ENCODE data around the gene CDC26.
"Not testable (repeated sequence)": the region's sequence is repeated elsewhere in the genome, so short reads cannot be mapped to it uniquely, and the experiment has no call there.

The CDC26 gene

DNA sequence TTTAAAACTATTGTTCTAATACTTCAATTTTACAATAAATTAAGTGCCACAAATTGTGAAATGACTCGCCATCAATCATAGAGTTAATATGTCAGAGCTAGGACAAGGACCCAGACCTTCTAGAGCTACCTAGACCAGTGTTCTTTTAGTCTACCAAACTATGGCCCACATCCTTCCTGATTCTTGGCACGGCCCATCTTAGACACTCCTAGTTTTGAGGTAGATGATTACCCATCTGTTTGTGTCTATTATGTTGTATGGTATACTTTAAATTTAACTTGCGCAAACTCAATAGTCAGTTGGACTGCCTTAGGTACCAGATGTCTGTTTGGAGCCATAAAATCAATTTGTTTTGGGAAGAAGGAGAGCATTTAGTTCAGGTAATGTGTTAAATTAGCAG, 17.5 kb downstream of the CDC26 start:
- no peaks in the 10 kb centered on the region for H3K4me1 ChIP-seq (ENCODE audit: insufficient read depth, low read length)
- H3K36me3 ChIP-seq (ENCODE audit: insufficient read depth, low read length) = peaks cover 52% of the 10 kb centered on the region
- WGBS = 96% methylated on average over 3 of the region's 3 CpGs
- no peaks in the 10 kb centered on the region for H3K9me3 ChIP-seq (ENCODE audit: insufficient read depth, low read depth, low read length)
- no peaks in the 10 kb centered on the region for H3K27me3 ChIP-seq (ENCODE audit: insufficient read depth, low read length)
- H3K4me3 ChIP-seq (ENCODE audit: low read length) = no peak overlapping the region
- no peak overlapping the region for H3K27ac ChIP-seq (ENCODE audit: low read depth, low read length)
- no peak overlapping the region for H3K9ac ChIP-seq (ENCODE audit: low read depth, low read length)

DNA sequence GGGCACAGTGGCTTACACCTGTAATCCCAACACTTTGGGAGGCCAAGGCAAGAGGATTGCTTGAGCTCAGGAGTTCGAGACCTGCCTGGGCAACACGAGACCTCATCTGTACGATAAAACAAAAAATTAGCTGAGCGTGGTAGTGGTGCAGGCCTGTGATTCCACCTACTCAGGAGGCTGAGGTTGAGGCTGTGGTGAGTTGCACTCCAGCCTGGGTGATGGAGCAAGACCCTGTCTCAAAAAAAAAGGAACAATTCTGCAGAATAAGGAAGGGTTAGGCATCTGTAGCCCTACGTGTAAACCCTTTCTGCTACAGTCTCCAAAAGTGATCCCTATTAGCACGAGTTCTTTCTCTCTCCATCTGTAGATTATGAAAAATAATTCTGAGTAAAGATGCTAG, 19.9 kb downstream of the CDC26 start:
- H3K4me1 ChIP-seq (ENCODE audit: insufficient read depth, low read length) = no peaks in the 10 kb centered on the region
- H3K27me3 ChIP-seq (ENCODE audit: insufficient read depth, low read length) = no peaks in the 10 kb centered on the region
- H3K27ac ChIP-seq (ENCODE audit: low read depth, low read length) = no peak overlapping the region
- WGBS = 94% methylated on average over 6 of the region's 6 CpGs
- no peak overlapping the region for H3K4me3 ChIP-seq (ENCODE audit: low read length)
- H3K9me3 ChIP-seq (ENCODE audit: insufficient read depth, low read depth, low read length) = no peaks in the 10 kb centered on the region
- peaks cover 36% of the 10 kb centered on the region for H3K36me3 ChIP-seq (ENCODE audit: insufficient read depth, low read length)
- no peak overlapping the region for H3K9ac ChIP-seq (ENCODE audit: low read depth, low read length)

DNA sequence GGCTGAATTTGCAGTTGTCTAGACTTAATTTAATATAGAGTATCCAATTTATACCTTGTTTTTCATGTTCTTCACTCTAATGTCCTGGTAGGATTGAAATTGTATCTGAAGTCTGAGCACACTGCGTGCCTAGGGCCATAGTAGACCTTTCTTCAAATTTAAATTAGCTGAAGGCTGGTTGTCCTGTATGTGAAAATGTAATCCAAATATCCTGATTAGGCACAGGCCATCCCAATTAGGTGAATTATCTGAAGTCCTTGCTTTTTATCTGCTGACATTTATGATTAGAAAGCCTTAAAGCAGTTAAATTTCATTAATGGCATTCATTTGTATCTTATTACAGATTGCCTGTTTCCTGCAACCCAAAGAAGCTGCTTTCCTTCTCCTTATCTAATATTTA, 20.4 kb downstream of the CDC26 start:
- no peaks in the 10 kb centered on the region for H3K9me3 ChIP-seq (ENCODE audit: insufficient read depth, low read depth, low read length)
- no peak overlapping the region for H3K27ac ChIP-seq (ENCODE audit: low read depth, low read length)
- H3K27me3 ChIP-seq (ENCODE audit: insufficient read depth, low read length) = no peaks in the 10 kb centered on the region
- H3K9ac ChIP-seq (ENCODE audit: low read depth, low read length) = no peak overlapping the region
- WGBS = 85% methylated on average over 1 of the region's 1 CpG
- no peaks in the 10 kb centered on the region for H3K4me1 ChIP-seq (ENCODE audit: insufficient read depth, low read length)
- H3K36me3 ChIP-seq (ENCODE audit: insufficient read depth, low read length) = peaks cover 32% of the 10 kb centered on the region
- H3K4me3 ChIP-seq (ENCODE audit: low read length) = no peak overlapping the region

DNA sequence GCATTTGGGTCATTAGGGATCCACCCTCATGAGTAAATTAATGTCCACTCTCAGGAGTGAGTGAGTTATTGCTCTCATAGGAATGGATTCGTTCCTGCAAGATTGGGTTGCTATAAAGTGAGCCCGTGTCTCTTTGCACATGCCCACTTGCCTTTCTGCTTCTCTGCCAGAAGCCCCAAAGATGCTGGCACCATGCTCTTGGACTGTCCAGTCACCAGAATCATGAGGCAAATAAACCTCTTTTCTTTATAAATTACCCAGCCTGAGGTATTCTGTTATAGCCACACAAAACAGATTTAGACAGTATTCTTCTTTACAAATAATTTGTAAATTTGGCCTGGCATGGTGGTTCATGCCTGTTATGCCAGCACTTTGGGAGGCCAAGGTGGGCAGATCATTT, 24.6 kb downstream of the CDC26 start:
- H3K27ac ChIP-seq (ENCODE audit: low read depth, low read length) = no peak overlapping the region
- no peaks in the 10 kb centered on the region for H3K36me3 ChIP-seq (ENCODE audit: insufficient read depth, low read length)
- no peaks in the 10 kb centered on the region for H3K27me3 ChIP-seq (ENCODE audit: insufficient read depth, low read length)
- 95% methylated on average over 2 of the region's 2 CpGs for WGBS
- H3K4me3 ChIP-seq (ENCODE audit: low read length) = no peak overlapping the region
- H3K9me3 ChIP-seq (ENCODE audit: insufficient read depth, low read depth, low read length) = no peaks in the 10 kb centered on the region
- no peak overlapping the region for H3K9ac ChIP-seq (ENCODE audit: low read depth, low read length)
- no peaks in the 10 kb centered on the region for H3K4me1 ChIP-seq (ENCODE audit: insufficient read depth, low read length)

DNA sequence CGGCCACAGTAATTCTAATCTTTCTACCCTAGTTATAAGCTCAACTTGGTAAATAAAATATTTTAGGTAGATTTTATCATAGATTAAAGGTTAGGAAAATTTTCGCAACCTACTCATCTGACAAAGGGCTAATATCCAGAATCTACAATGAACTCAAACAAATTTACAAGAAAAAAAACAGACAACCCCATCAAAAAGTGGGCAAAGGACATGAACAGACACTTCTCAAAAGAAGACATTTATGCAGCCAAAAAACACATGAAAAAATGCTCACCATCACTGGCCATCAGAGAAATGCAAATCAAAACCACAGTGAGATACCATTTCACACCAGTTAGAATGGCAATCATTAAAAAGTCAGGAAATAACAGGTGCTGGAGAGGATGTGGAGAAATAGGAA, 25.7 kb downstream of the CDC26 start:
- H3K4me3 ChIP-seq (ENCODE audit: low read length); H3K27ac ChIP-seq (ENCODE audit: low read depth, low read length); H3K4me1 ChIP-seq (ENCODE audit: insufficient read depth, low read length); H3K36me3 ChIP-seq (ENCODE audit: insufficient read depth, low read length); H3K9me3 ChIP-seq (ENCODE audit: insufficient read depth, low read depth, low read length); H3K27me3 ChIP-seq (ENCODE audit: insufficient read depth, low read length); H3K9ac ChIP-seq (ENCODE audit: low read depth, low read length): not testable (repeated sequence)
- WGBS = 100% methylated on average over 1 of the region's 2 CpGs

DNA sequence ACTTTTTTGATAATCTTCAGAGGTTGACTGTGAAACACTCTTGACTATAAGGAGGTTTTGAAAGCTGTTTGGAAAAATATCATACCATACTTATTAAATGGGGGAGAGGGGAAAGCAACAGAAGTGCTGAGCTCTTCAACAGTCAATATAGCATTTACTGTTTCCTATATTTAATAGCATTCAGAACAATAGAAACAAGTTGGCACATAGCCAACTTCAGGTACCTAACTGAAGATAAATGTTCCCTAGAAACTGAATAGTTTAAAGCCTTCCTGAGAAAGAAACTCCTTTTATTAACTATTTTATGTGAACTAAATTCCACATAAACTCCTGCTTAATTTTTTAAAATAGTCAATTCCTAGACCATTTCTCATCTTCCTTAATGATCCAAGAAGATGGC, 27.7 kb downstream of the CDC26 start:
- Histone ChIP-seq H3K4me3 (ENCODE audit: low read length) (no peak overlapping the region), H3K27me3 (ENCODE audit: insufficient read depth, low read length) (no peaks in the 10 kb centered on the region), H3K36me3 (ENCODE audit: insufficient read depth, low read length) (no peaks in the 10 kb centered on the region), H3K27ac (ENCODE audit: low read depth, low read length) (no peak overlapping the region), H3K9ac (ENCODE audit: low read depth, low read length) (no peak overlapping the region), H3K4me1 (ENCODE audit: insufficient read depth, low read length) (no peaks in the 10 kb centered on the region), H3K9me3 (ENCODE audit: insufficient read depth, low read depth, low read length) (no peaks in the 10 kb centered on the region)

DNA sequence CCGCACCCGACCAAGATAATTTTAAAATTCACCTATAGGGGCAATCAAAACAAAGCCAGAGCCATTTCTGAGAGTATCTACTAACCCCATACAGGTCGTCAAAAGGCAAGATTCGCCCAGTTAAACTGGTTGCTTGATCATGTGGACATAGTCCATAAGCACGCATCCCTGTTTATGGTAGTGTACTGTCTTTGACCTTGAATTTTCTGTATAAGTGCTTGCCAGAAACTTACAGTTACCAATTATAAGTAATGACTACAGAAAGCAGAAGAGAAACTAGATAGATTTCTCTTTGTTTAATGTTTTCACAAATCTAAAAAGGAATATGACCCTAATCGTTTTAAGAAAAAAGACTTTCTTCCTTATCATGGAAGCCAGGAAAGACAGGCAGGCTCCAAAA, 28.4 kb downstream of the CDC26 start:
- WGBS = 93% methylated on average over 6 of the region's 6 CpGs
- Histone ChIP-seq H3K4me3 (ENCODE audit: low read length) (no peak overlapping the region), H3K9me3 (ENCODE audit: insufficient read depth, low read depth, low read length) (no peaks in the 10 kb centered on the region), H3K27ac (ENCODE audit: low read depth, low read length) (no peak overlapping the region), H3K9ac (ENCODE audit: low read depth, low read length) (no peak overlapping the region), H3K27me3 (ENCODE audit: insufficient read depth, low read length) (no peaks in the 10 kb centered on the region), H3K36me3 (ENCODE audit: insufficient read depth, low read length) (no peaks in the 10 kb centered on the region), H3K4me1 (ENCODE audit: insufficient read depth, low read length) (no peaks in the 10 kb centered on the region)

DNA sequence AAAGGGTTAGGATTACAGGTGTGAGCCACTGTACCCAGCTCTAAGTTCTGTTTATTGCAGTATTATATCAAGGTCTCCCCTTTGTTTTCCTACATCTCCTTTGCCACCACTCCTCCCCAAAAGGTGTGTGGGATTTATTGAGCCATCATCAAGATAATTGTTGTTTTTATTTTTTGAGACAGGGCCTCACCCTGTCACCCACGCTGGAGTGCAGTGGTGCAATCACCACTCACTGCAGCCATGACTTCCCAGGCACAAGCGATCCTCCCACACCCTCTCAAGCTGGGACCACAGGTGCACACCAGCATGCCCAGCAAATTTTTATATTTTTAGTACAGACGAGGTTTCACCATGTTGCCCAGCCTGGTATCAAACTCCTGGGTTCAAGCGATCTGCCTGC, 29.5 kb downstream of the CDC26 start:
- no peak overlapping the region for H3K4me3 ChIP-seq (ENCODE audit: low read length)
- no peaks in the 10 kb centered on the region for H3K36me3 ChIP-seq (ENCODE audit: insufficient read depth, low read length)
- no peak overlapping the region for H3K27ac ChIP-seq (ENCODE audit: low read depth, low read length)
- H3K9me3 ChIP-seq (ENCODE audit: insufficient read depth, low read depth, low read length) = no peaks in the 10 kb centered on the region
- no peak overlapping the region for H3K9ac ChIP-seq (ENCODE audit: low read depth, low read length)
- WGBS = 95% methylated on average over 4 of the region's 4 CpGs
- no peaks in the 10 kb centered on the region for H3K4me1 ChIP-seq (ENCODE audit: insufficient read depth, low read length)
- H3K27me3 ChIP-seq (ENCODE audit: insufficient read depth, low read length) = no peaks in the 10 kb centered on the region

DNA sequence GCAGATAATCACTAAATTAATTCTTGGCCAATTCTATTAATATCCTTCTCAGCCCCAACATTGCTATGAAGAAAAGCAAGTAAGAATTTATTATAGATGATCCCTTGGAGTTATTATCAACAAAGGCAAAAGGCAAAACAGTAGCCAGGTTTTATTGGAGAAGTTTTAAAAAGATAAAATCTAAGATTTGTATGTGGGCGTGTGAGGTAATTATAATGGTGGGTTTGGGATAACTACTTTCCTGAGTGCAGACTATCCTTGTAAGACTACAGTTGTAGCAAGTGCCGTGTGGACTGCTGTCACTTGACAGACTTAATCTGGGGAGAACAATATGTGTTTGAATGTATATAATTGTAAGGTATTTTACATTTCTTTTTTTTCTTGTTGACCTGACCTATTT, 30.8 kb downstream of the CDC26 start:
- Histone ChIP-seq H3K4me3 (ENCODE audit: low read length) (no peak overlapping the region), H3K4me1 (ENCODE audit: insufficient read depth, low read length) (no peaks in the 10 kb centered on the region), H3K36me3 (ENCODE audit: insufficient read depth, low read length) (no peaks in the 10 kb centered on the region), H3K9ac (ENCODE audit: low read depth, low read length) (no peak overlapping the region), H3K27me3 (ENCODE audit: insufficient read depth, low read length) (no peaks in the 10 kb centered on the region), H3K9me3 (ENCODE audit: insufficient read depth, low read depth, low read length) (no peaks in the 10 kb centered on the region), H3K27ac (ENCODE audit: low read depth, low read length) (no peak overlapping the region)
- 89% methylated on average over 2 of the region's 2 CpGs for WGBS

DNA sequence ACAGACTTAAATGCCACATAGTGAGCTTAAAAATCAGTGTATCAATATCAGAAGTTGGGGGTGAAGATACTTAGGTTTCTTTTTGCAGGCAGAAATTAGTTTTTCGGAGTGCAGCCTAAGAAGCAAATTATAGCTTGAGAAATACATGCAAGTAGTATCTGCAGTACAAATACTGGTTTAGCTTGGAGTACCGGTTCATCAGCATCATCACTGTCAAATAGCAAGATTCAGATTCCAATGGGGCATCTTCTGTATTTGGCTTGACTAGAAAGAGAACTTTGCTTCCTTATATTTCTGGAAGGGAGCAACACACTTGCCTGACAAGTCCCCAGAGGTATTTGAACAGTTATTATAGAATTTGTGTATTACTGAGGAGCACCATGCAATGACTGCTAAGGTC, 34.2 kb downstream of the CDC26 start:
- no peak overlapping the region for H3K9ac ChIP-seq (ENCODE audit: low read depth, low read length)
- no peak overlapping the region for H3K27ac ChIP-seq (ENCODE audit: low read depth, low read length)
- H3K9me3 ChIP-seq (ENCODE audit: insufficient read depth, low read depth, low read length) = no peaks in the 10 kb centered on the region
- H3K36me3 ChIP-seq (ENCODE audit: insufficient read depth, low read length) = no peaks in the 10 kb centered on the region
- H3K4me1 ChIP-seq (ENCODE audit: insufficient read depth, low read length) = no peaks in the 10 kb centered on the region
- H3K4me3 ChIP-seq (ENCODE audit: low read length) = no peak overlapping the region
- H3K27me3 ChIP-seq (ENCODE audit: insufficient read depth, low read length) = no peaks in the 10 kb centered on the region
- WGBS = 85% methylated on average over 2 of the region's 2 CpGs

DNA sequence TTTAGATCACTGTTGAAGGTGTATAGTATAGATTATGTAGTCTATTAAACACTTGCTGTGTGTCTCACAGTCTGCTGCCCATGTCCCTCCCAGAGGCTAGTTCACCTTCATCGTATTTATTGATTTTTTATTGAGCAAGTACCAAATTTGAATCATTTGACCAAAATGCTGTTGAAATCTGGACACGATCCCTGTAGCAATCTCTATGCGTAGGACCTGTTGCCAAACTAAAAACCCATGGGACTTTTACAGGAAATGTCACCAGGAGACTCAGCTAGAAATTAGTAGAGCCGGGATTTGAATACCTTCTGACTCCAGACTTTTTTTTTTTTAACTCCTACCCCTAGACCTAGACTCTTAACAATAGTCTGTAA, 36.5 kb downstream of the CDC26 start:
- 94% methylated on average over 4 of the region's 4 CpGs for WGBS
- H3K27ac ChIP-seq (ENCODE audit: low read depth, low read length) = no peak overlapping the region
- H3K4me1 ChIP-seq (ENCODE audit: insufficient read depth, low read length) = no peaks in the 10 kb centered on the region
- H3K27me3 ChIP-seq (ENCODE audit: insufficient read depth, low read length) = no peaks in the 10 kb centered on the region
- no peaks in the 10 kb centered on the region for H3K9me3 ChIP-seq (ENCODE audit: insufficient read depth, low read depth, low read length)
- no peaks in the 10 kb centered on the region for H3K36me3 ChIP-seq (ENCODE audit: insufficient read depth, low read length)
- H3K4me3 ChIP-seq (ENCODE audit: low read length) = no peak overlapping the region
- H3K9ac ChIP-seq (ENCODE audit: low read depth, low read length) = no peak overlapping the region

DNA sequence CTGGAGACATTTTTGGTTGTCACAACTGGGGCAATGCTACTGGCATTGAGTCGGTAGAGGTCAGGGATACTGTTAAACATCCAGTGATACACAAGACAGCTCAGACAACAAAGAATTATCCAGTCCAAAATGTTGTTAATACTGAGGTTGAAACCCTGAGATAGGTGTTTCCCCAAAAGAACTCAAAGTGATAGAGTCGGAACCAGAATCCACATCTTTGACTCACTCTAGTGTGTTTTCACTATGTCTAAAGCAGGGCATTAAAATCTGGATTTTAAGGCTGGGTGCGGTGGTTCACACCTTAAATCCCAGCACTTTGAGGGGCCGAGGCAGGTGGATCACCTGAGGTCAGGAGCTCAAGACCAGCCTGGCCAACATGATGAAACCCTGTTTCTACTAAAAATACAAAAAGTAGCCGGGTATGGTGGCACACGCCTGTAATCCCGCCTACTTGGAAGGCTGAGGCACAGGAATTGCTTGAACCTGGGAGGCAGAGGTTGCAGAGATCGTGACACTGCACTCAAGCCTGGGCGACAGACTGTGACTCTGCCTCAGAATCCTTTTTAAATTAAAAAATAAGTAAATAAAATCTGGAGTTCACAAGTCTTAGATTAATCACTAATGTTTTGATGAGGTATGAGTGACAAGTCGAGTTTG, 37.0 kb downstream of the CDC26 start:
- H3K4me3 ChIP-seq (ENCODE audit: low read length) = no peak overlapping the region
- no peaks in the 10 kb centered on the region for H3K27me3 ChIP-seq (ENCODE audit: insufficient read depth, low read length)
- no peak overlapping the region for H3K9ac ChIP-seq (ENCODE audit: low read depth, low read length)
- H3K4me1 ChIP-seq (ENCODE audit: insufficient read depth, low read length) = no peaks in the 10 kb centered on the region
- 93% methylated on average over 10 of the region's 10 CpGs for WGBS
- H3K36me3 ChIP-seq (ENCODE audit: insufficient read depth, low read length) = no peaks in the 10 kb centered on the region
- no peaks in the 10 kb centered on the region for H3K9me3 ChIP-seq (ENCODE audit: insufficient read depth, low read depth, low read length)
- no peak overlapping the region for H3K27ac ChIP-seq (ENCODE audit: low read depth, low read length)

Measured in HUES64 (cell line).